Neuronal stem cell (in vitro differentiated cells): ENCODE measurements around the gene SLC25A11.

Experiments
- DNase-seq: peaks from one replicate; pipeline ENCODE4 v3.0.0-alpha.2; 2013; ENCODE audit warnings: low spot score
- H2AFZ ChIP-seq: one replicate; pipeline ENCODE4 v1.6.1; 2013; ENCODE audit warnings: mild to moderate bottlenecking, low read length, inconsistent platforms
- H2AK5ac ChIP-seq: 2 replicates; pipeline ENCODE4 v1.6.1; 2013; ENCODE audit warnings: low read depth, mild to moderate bottlenecking, inconsistent platforms, low read length, moderate library complexity, mixed read lengths
- H2BK120ac ChIP-seq: 2 replicates; pipeline ENCODE4 v1.6.1; 2013; ENCODE audit warnings: low read depth, mild to moderate bottlenecking, inconsistent platforms, low read length, moderate library complexity, mixed read lengths
- H2BK12ac ChIP-seq: one replicate; pipeline ENCODE4 v1.6.1; 2013; ENCODE audit warnings: low read length, inconsistent platforms
- H2BK15ac ChIP-seq: 2 replicates; pipeline ENCODE4 v1.6.1; 2013; ENCODE audit warnings: mild to moderate bottlenecking, low read length, inconsistent platforms, mixed read lengths
- H2BK5ac ChIP-seq: one replicate; pipeline ENCODE4 v1.6.1; 2013; ENCODE audit warnings: inconsistent platforms, mild to moderate bottlenecking, low read length, moderate library complexity
- H3K14ac ChIP-seq: one replicate; pipeline ENCODE4 v1.6.1; 2013; ENCODE audit warnings: low read length, inconsistent platforms
- H3K18ac ChIP-seq: 2 replicates; pipeline ENCODE4 v1.6.1; 2013; ENCODE audit warnings: low read length, inconsistent platforms
- H3K23ac ChIP-seq: 2 replicates; pipeline ENCODE4 v1.6.1; 2013; ENCODE audit warnings: low read depth, mild to moderate bottlenecking, mixed read lengths, low read length, inconsistent platforms; ENCODE audit not compliant: poor library complexity
- H3K27ac ChIP-seq: replicated peaks from 3 replicates; pipeline ENCODE4 v1.5.1; 2013; ENCODE audit warnings: low read length, inconsistent platforms
- H3K27me3 ChIP-seq, 3 experiments: 2 replicates each; pipeline ENCODE4 v1.6.1; 2013; ENCODE audit warnings: low read length in 3 of 3, mild to moderate bottlenecking in 2 of 3, inconsistent platforms in 1 of 3, low read depth in 1 of 3, mixed read lengths in 1 of 3, moderate library complexity in 1 of 3; ENCODE audit not compliant: control insufficient read depth in 3 of 3, insufficient read depth in 3 of 3
- H3K36me3 ChIP-seq, 2 donors: replicated peaks in 1 of 2; 2 replicates each; pipeline ENCODE4 v1.6.1; 2013; ENCODE audit warnings: low read length in 2 of 2; ENCODE audit not compliant: control insufficient read depth in 2 of 2, insufficient read depth in 2 of 2
- H3K4ac ChIP-seq: 2 replicates; pipeline ENCODE4 v1.6.1; 2013; ENCODE audit warnings: inconsistent platforms, mild to moderate bottlenecking, low read length, moderate library complexity
- H3K4me1 ChIP-seq, 2 donors: 1 replicate in 1 of 2; 2 replicates in 1 of 2; pipeline ENCODE4 v1.6.1; 2013; ENCODE audit warnings: low read length in 2 of 2, low read depth in 1 of 2; ENCODE audit not compliant: control insufficient read depth in 2 of 2, insufficient read depth in 1 of 2
- H3K4me2 ChIP-seq: one replicate; pipeline ENCODE4 v1.6.1; 2013; ENCODE audit warnings: mild to moderate bottlenecking, low read length, inconsistent platforms; ENCODE audit not compliant: insufficient read depth, poor library complexity, severe bottlenecking
- H3K4me3 ChIP-seq, 2 donors: 2 replicates each; pipeline ENCODE4 v1.5.1; 2013; ENCODE audit warnings: low read length in 2 of 2, mild to moderate bottlenecking in 2 of 2, inconsistent platforms in 1 of 2, moderate library complexity in 1 of 2
- H3K79me1 ChIP-seq: one replicate; pipeline ENCODE4 v1.6.1; 2013; ENCODE audit warnings: low read depth, mild to moderate bottlenecking, inconsistent platforms, low read length, moderate library complexity
- H3K9ac ChIP-seq: one replicate; pipeline ENCODE4 v1.6.1; 2013; ENCODE audit warnings: mild to moderate bottlenecking, low read depth, low read length, inconsistent platforms; ENCODE audit not compliant: poor library complexity
- H3K9me3 ChIP-seq, 2 donors: replicated peaks in 1 of 2; 2 replicates each; pipeline versions ENCODE3 to v1.6.1; 2013; ENCODE audit warnings: low read length in 2 of 2, mild to moderate bottlenecking in 2 of 2, inconsistent platforms in 1 of 2, low read depth in 1 of 2, mixed read lengths in 1 of 2, moderate library complexity in 1 of 2; ENCODE audit not compliant: control insufficient read depth in 2 of 2, insufficient read depth in 1 of 2
- H4K8ac ChIP-seq: one replicate; pipeline ENCODE4 v1.6.1; 2013; ENCODE audit warnings: low read depth, mild to moderate bottlenecking, inconsistent platforms, low read length, moderate library complexity
- H4K91ac ChIP-seq: one replicate; pipeline ENCODE4 v1.6.1; 2013; ENCODE audit warnings: low read length, low read depth, mild to moderate bottlenecking, inconsistent platforms; ENCODE audit not compliant: poor library complexity
- WGBS, 2 donors: extraction: QIAGEN DNeasy Blood & Tissue Kit; methylation state at CpG; one replicate each; pipeline ENCODE4 v1.1.7; 2013; ENCODE audit warnings: missing lambda C conversion rate in 2 of 2, mixed read lengths in 1 of 2; ENCODE audit not compliant: insufficient read length in 2 of 2, insufficient replicate concordance in 1 of 2; ENCODE audit errors: extremely low coverage in 2 of 2; 5-methylcytosine and 5-hydroxymethylcytosine counted together

Gene SLC25A11

DNA sequence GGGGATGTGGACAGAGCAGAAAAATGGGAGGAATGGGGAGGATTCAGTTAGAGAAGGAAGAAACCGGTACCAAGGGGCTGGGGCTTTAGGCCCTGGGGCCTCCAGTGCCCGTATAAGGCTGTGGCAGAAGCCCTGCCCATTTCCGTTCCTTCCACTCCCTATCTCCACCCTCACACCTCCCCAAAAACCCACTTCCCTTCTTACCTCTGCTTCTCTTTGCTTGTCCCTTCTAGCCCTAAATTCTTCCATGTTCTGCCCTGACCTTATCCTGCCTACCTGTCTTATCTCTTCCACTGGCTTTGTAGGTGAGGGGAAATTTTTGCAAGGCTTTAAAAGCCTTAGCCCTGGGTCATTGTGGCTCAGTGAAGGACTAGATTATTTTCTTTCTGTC, 4.3 kb upstream of the SLC25A11 start:
- Histone ChIP-seq H2AK5ac (no peak overlapping the region), H2BK120ac (no peak overlapping the region), H2AFZ (no peak overlapping the region), H3K18ac (no peak overlapping the region), H3K27ac (no peak overlapping the region), H4K8ac (no peak overlapping the region), H3K23ac (peak overlapping the region; percentile 12), H3K14ac (no peak overlapping the region), H3K4me2 (no peak overlapping the region), H3K9ac (no peak overlapping the region), H3K4ac (no peak overlapping the region), H4K91ac (no peak overlapping the region), H3K27me3 (no peaks in the 10 kb centered on the region), H2BK12ac (no peak overlapping the region), H3K9me3 (no peaks in the 10 kb centered on the region), H2BK5ac (no peak overlapping the region), H2BK15ac (no peak overlapping the region), H3K4me3 (no peak overlapping the region), H3K36me3 (peaks cover 40 to 56% of the 10 kb centered on the region in 2 donors), H3K79me1 (peaks cover 14% of the 10 kb centered on the region), H3K4me1 (peaks cover 11 to 12% of the 10 kb centered on the region in 2 donors)
- no peak for DNase-seq
- no CpG with 5 or more reads among the region's 3 CpGs for WGBS, 2 donors

- Histone ChIP-seq H3K4me1 (peaks cover 17 to 20% of the 10 kb centered on the region in 2 donors), H3K4me3 (peak overlapping the region in 1 of 2 donors; percentile 4), H3K9ac (no peak overlapping the region), H3K36me3 (peaks cover 45 to 64% of the 10 kb centered on the region in 2 donors), H3K79me1 (peaks cover 22% of the 10 kb centered on the region), H2BK120ac (no peak overlapping the region), H4K8ac (no peak overlapping the region), H3K27ac (no peak overlapping the region), H3K27me3 (no peaks in the 10 kb centered on the region), H3K14ac (no peak overlapping the region), H2AFZ (no peak overlapping the region), H2BK5ac (no peak overlapping the region), H2BK12ac (no peak overlapping the region), H3K4me2 (no peak overlapping the region), H3K9me3 (no peaks in the 10 kb centered on the region), H3K18ac (no peak overlapping the region), H4K91ac (no peak overlapping the region), H3K4ac (no peak overlapping the region), H2AK5ac (no peak overlapping the region), H2BK15ac (no peak overlapping the region), H3K23ac (no peak overlapping the region)
- no peak for DNase-seq
- WGBS, 2 donors, result no CpG with 5 or more reads among the region's 13 CpGs
Measured at GRCh38 chr17:4942760-4943508, 3.1 kb upstream of the SLC25A11 start.

GRCh38 chr17:4941319-4941610, 1.4 kb upstream of the SLC25A11 start:
- Histone ChIP-seq H3K23ac (no peak overlapping the region), H3K79me1 (peaks cover 26% of the 10 kb centered on the region), H3K4me1 (peaks cover 13 to 15% of the 10 kb centered on the region in 2 donors), H3K9me3 (no peaks in the 10 kb centered on the region), H3K18ac (no peak overlapping the region), H3K4me3 (peak overlapping the region in 1 of 2 donors; percentile 93), H3K14ac (no peak overlapping the region), H2BK5ac (no peak overlapping the region), H2BK120ac (no peak overlapping the region), H2AFZ (no peak overlapping the region), H3K27me3 (no peaks in the 10 kb centered on the region), H3K9ac (no peak overlapping the region), H2AK5ac (no peak overlapping the region), H2BK12ac (no peak overlapping the region), H3K36me3 (peaks cover 54 to 72% of the 10 kb centered on the region in 2 donors), H4K8ac (no peak overlapping the region), H3K27ac (no peak overlapping the region), H3K4ac (no peak overlapping the region), H4K91ac (no peak overlapping the region), H3K4me2 (peak overlapping the region; percentile 95), H2BK15ac (no peak overlapping the region)
- no peak for DNase-seq
- no CpG with 5 or more reads among the region's 4 CpGs for whole genome bisulfite sequencing, 2 donors

- H3K36me3 ChIP-seq, result peaks cover 51 to 72% of the 10 kb centered on the region in 2 donors
- no peak overlapping the region for H2BK5ac ChIP-seq
- peak overlapping the region; percentile 88 for H2AK5ac ChIP-seq
- H3K27me3 ChIP-seq, result no peaks in the 10 kb centered on the region
- H3K4me1 ChIP-seq, result peaks cover 12% of the 10 kb centered on the region in 2 donors
- H4K8ac ChIP-seq, result no peak overlapping the region
- H3K9me3 ChIP-seq, result no peaks in the 10 kb centered on the region
- no peak overlapping the region for H2BK15ac ChIP-seq
- no peak overlapping the region for H4K91ac ChIP-seq
- H3K14ac ChIP-seq, result no peak overlapping the region
- H3K4ac ChIP-seq, result peak overlapping the region; percentile 30
- DNase-seq, result no peak
- H3K27ac ChIP-seq, result peak overlapping the region; percentile 95
- H3K18ac ChIP-seq, result peak overlapping the region; percentile 32
- H3K4me2 ChIP-seq, result peak overlapping the region; percentile 95
- peaks cover 24% of the 10 kb centered on the region for H3K79me1 ChIP-seq
- no CpG with 5 or more reads among the region's 29 CpGs for WGBS, 2 donors
- no peak overlapping the region for H2BK12ac ChIP-seq
- H3K9ac ChIP-seq, result peak overlapping the region; percentile 95
- no peak overlapping the region for H2BK120ac ChIP-seq
- H2AFZ ChIP-seq, result peak overlapping the region; percentile 90
- H3K23ac ChIP-seq, result no peak overlapping the region
- peak overlapping the region; percentile 93 to 95 for H3K4me3 ChIP-seq
Measured at GRCh38 chr17:4940555-4941318, 891 bp upstream of the SLC25A11 start.
